Measurements from ENCODE around the gene ZSWIM3. TPM values are rescaled to one million over a fixed set of nuclear protein-coding genes. Genes with fewer than 3 reads are reported as not detected.

The ZSWIM3 gene
- total and polyA plus RNA-seq, 2 of the 13 experiments (the other 11 are each of a cell fraction or from before 2014, with no cell fraction given) = 5.2 to 5.8 TPM

GRCh38 chr20:45890985-45891983 is 33.9 kb downstream of the ZSWIM3 start, which contains the start of the genes CTSA and NEURL2 (continued):
- TF ChIP-seq, protein P1, sequence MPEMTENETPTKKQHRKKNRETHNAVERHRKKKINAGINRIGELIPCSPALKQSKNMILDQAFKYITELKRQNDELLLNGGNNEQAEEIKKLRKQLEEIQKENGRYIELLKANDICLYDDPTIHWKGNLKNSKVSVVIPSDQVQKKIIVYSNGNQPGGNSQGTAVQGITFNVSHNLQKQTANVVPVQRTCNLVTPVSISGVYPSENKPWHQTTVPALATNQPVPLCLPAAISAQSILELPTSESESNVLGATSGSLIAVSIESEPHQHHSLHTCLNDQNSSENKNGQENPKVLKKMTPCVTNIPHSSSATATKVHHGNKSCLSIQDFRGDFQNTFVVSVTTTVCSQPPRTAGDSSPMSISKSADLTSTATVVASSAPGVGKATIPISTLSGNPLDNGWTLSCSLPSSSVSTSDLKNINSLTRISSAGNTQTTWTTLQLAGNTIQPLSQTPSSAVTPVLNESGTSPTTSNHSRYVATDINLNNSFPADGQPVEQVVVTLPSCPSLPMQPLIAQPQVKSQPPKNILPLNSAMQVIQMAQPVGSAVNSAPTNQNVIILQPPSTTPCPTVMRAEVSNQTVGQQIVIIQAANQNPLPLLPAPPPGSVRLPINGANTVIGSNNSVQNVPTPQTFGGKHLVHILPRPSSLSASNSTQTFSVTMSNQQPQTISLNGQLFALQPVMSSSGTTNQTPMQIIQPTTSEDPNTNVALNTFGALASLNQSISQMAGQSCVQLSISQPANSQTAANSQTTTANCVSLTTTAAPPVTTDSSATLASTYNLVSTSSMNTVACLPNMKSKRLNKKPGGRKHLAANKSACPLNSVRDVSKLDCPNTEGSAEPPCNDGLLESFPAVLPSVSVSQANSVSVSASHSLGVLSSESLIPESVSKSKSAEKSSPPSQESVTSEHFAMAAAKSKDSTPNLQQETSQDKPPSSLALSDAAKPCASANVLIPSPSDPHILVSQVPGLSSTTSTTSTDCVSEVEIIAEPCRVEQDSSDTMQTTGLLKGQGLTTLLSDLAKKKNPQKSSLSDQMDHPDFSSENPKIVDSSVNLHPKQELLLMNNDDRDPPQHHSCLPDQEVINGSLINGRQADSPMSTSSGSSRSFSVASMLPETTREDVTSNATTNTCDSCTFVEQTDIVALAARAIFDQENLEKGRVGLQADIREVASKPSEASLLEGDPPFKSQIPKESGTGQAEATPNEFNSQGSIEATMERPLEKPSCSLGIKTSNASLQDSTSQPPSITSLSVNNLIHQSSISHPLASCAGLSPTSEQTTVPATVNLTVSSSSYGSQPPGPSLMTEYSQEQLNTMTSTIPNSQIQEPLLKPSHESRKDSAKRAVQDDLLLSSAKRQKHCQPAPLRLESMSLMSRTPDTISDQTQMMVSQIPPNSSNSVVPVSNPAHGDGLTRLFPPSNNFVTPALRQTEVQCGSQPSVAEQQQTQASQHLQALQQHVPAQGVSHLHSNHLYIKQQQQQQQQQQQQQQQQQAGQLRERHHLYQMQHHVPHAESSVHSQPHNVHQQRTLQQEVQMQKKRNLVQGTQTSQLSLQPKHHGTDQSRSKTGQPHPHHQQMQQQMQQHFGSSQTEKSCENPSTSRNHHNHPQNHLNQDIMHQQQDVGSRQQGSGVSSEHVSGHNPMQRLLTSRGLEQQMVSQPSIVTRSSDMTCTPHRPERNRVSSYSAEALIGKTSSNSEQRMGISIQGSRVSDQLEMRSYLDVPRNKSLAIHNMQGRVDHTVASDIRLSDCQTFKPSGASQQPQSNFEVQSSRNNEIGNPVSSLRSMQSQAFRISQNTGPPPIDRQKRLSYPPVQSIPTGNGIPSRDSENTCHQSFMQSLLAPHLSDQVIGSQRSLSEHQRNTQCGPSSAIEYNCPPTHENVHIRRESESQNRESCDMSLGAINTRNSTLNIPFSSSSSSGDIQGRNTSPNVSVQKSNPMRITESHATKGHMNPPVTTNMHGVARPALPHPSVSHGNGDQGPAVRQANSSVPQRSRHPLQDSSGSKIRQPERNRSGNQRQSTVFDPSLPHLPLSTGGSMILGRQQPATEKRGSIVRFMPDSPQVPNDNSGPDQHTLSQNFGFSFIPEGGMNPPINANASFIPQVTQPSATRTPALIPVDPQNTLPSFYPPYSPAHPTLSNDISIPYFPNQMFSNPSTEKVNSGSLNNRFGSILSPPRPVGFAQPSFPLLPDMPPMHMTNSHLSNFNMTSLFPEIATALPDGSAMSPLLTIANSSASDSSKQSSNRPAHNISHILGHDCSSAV (CRISPR knock-in tag; IDR thresholded peaks at IDR 0.05; ENCODE audit: borderline replicate concordance) = 0 out of 2 replicates have a peak, but pooled peaks have one; percentile 5
- TF ChIP-seq SOX13 (IDR thresholded peaks at IDR 0.05) (peak; percentile 68; the same call in 1 of the 2 replicates), SOX13 (CRISPR knock-in tag; conservative IDR thresholded peaks at IDR 0.05 in 1 of 2, IDR thresholded peaks at IDR 0.05 in 1 of 2) (peak in 1 of 2 experiments; percentile 94; a peak in 2 of 4 replicates), HDAC6 (IDR thresholded peaks at IDR 0.05; ENCODE audit: low read depth, low read length) (no peak), ZNF639 (CRISPR knock-in tag; conservative IDR thresholded peaks at IDR 0.05) (peak; percentile 98), CAMTA2 (CRISPR knock-in tag; IDR thresholded peaks at IDR 0.05; ENCODE audit: borderline replicate concordance) (peak; percentile 73; the same call in 1 of the 2 replicates), HES4 (CRISPR knock-in tag; IDR thresholded peaks at IDR 0.05; ENCODE audit: borderline replicate concordance) (peak; percentile 87)
- TF ChIP-seq, protein P2, sequence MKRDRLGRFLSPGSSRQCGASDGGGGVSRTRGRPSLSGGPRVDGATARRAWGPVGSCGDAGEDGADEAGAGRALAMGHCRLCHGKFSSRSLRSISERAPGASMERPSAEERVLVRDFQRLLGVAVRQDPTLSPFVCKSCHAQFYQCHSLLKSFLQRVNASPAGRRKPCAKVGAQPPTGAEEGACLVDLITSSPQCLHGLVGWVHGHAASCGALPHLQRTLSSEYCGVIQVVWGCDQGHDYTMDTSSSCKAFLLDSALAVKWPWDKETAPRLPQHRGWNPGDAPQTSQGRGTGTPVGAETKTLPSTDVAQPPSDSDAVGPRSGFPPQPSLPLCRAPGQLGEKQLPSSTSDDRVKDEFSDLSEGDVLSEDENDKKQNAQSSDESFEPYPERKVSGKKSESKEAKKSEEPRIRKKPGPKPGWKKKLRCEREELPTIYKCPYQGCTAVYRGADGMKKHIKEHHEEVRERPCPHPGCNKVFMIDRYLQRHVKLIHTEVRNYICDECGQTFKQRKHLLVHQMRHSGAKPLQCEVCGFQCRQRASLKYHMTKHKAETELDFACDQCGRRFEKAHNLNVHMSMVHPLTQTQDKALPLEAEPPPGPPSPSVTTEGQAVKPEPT (CRISPR knock-in tag; IDR thresholded peaks at IDR 0.05; ENCODE audit: low read depth) = peak; percentile 98
- TF ChIP-seq, protein P3, sequence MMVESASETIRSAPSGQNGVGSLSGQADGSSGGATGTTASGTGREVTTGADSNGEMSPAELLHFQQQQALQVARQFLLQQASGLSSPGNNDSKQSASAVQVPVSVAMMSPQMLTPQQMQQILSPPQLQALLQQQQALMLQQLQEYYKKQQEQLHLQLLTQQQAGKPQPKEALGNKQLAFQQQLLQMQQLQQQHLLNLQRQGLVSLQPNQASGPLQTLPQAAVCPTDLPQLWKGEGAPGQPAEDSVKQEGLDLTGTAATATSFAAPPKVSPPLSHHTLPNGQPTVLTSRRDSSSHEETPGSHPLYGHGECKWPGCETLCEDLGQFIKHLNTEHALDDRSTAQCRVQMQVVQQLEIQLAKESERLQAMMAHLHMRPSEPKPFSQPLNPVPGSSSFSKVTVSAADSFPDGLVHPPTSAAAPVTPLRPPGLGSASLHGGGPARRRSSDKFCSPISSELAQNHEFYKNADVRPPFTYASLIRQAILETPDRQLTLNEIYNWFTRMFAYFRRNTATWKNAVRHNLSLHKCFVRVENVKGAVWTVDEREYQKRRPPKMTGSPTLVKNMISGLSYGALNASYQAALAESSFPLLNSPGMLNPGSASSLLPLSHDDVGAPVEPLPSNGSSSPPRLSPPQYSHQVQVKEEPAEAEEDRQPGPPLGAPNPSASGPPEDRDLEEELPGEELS (CRISPR knock-in tag; IDR thresholded peaks at IDR 0.05) = peak; percentile 92

Measured in HepG2 (cell line).